ENCODE measurements around the gene HEY2.
"Not testable (repeated sequence)": the region's sequence is repeated elsewhere in the genome, so short reads cannot be mapped to it uniquely, and the experiment has no call there.

HEY2 gene

GRCh38 chr6:125793280-125793679, 43.8 kb downstream of the HEY2 start:
- H3K4me3 Mint-ChIP-seq = peak overlapping the region; percentile 54
- no peaks in the 10 kb centered on the region for H3K27me3 Mint-ChIP-seq

GRCh38 chr6:125793863-125794262, 44.4 kb downstream of the HEY2 start:
- no peaks in the 10 kb centered on the region for H3K27me3 Mint-ChIP-seq
- H3K27ac Mint-ChIP-seq = peak overlapping the region; percentile 88
- peaks cover 78% of the 10 kb centered on the region for H3K4me1 Mint-ChIP-seq (ENCODE audit: low read depth)
- peak overlapping the region; percentile 54 for H3K4me3 Mint-ChIP-seq
- H3K36me3 Mint-ChIP-seq (ENCODE audit: low read depth) = peaks cover 35% of the 10 kb centered on the region
- H3K9me3 Mint-ChIP-seq = no peaks in the 10 kb centered on the region

More at GRCh38 chr6:125793280-125793679, 43.8 kb downstream of the HEY2 start:
- Mint-ChIP-seq H3K27ac (peak overlapping the region; percentile 88), H3K36me3 (ENCODE audit: low read depth) (peaks cover 34% of the 10 kb centered on the region), H3K4me1 (ENCODE audit: low read depth) (peaks cover 78% of the 10 kb centered on the region), H3K9me3 (no peaks in the 10 kb centered on the region)

GRCh38 chr6:125794342-125795137, 45.1 kb downstream of the HEY2 start:
- H3K36me3 Mint-ChIP-seq (ENCODE audit: low read depth) = peaks cover 39% of the 10 kb centered on the region
- H3K27me3 Mint-ChIP-seq = no peaks in the 10 kb centered on the region
- H3K27ac Mint-ChIP-seq = peak overlapping the region; percentile 88
- H3K4me3 Mint-ChIP-seq = peak overlapping the region; percentile 54
- no peaks in the 10 kb centered on the region for H3K9me3 Mint-ChIP-seq
- H3K4me1 Mint-ChIP-seq (ENCODE audit: low read depth) = peaks cover 76% of the 10 kb centered on the region

GRCh38 chr6:125795301-125795700, 45.9 kb downstream of the HEY2 start:
- H3K36me3 Mint-ChIP-seq (ENCODE audit: low read depth) = peaks cover 39% of the 10 kb centered on the region
- H3K4me3 Mint-ChIP-seq = no peak overlapping the region
- H3K9me3 Mint-ChIP-seq = no peaks in the 10 kb centered on the region
- H3K27me3 Mint-ChIP-seq = no peaks in the 10 kb centered on the region
- peaks cover 70% of the 10 kb centered on the region for H3K4me1 Mint-ChIP-seq (ENCODE audit: low read depth)
- peak overlapping the region; percentile 21 for H3K27ac Mint-ChIP-seq

GRCh38 chr6:125797120-125797885, 47.9 kb downstream of the HEY2 start:
- Mint-ChIP-seq H3K36me3 (ENCODE audit: low read depth) (peaks cover 49% of the 10 kb centered on the region), H3K9me3 (no peaks in the 10 kb centered on the region), H3K27me3 (no peaks in the 10 kb centered on the region), H3K27ac (no peak overlapping the region), H3K4me3 (no peak overlapping the region), H3K4me1 (ENCODE audit: low read depth) (peaks cover 64% of the 10 kb centered on the region)

GRCh38 chr6:125797886-125798444, 48.5 kb downstream of the HEY2 start:
- peaks cover 64% of the 10 kb centered on the region for H3K4me1 Mint-ChIP-seq (ENCODE audit: low read depth)
- no peaks in the 10 kb centered on the region for H3K9me3 Mint-ChIP-seq
- H3K27me3 Mint-ChIP-seq = no peaks in the 10 kb centered on the region
- H3K36me3 Mint-ChIP-seq (ENCODE audit: low read depth) = peaks cover 46% of the 10 kb centered on the region
- no peak overlapping the region for H3K27ac Mint-ChIP-seq
- H3K4me3 Mint-ChIP-seq = no peak overlapping the region

- H3K27me3 Mint-ChIP-seq = no peaks in the 10 kb centered on the region
- no peak overlapping the region for H3K27ac Mint-ChIP-seq
- no peak overlapping the region for H3K4me3 Mint-ChIP-seq
- H3K4me1 Mint-ChIP-seq (ENCODE audit: low read depth) = peaks cover 64% of the 10 kb centered on the region
- peaks cover 51% of the 10 kb centered on the region for H3K36me3 Mint-ChIP-seq (ENCODE audit: low read depth)
- no peaks in the 10 kb centered on the region for H3K9me3 Mint-ChIP-seq
These were observed 49.5 kb downstream of the HEY2 start for GRCh38 chr6:125798734-125799508.

GRCh38 chr6:125802383-125802782, 53.0 kb downstream of the HEY2 start:
- H3K4me1 Mint-ChIP-seq (ENCODE audit: low read depth) = peaks cover 66% of the 10 kb centered on the region
- H3K27ac Mint-ChIP-seq = no peak overlapping the region
- peaks cover 42% of the 10 kb centered on the region for H3K36me3 Mint-ChIP-seq (ENCODE audit: low read depth)
- no peaks in the 10 kb centered on the region for H3K9me3 Mint-ChIP-seq
- H3K27me3 Mint-ChIP-seq = no peaks in the 10 kb centered on the region
- no peak overlapping the region for H3K4me3 Mint-ChIP-seq

- peaks cover 39% of the 10 kb centered on the region for H3K36me3 Mint-ChIP-seq (ENCODE audit: low read depth)
- peaks cover 66% of the 10 kb centered on the region for H3K4me1 Mint-ChIP-seq (ENCODE audit: low read depth)
- peak overlapping the region; percentile 14 for H3K27ac Mint-ChIP-seq
- H3K27me3 Mint-ChIP-seq = no peaks in the 10 kb centered on the region
- H3K4me3 Mint-ChIP-seq = no peak overlapping the region
- H3K9me3 Mint-ChIP-seq = no peaks in the 10 kb centered on the region
These were observed 53.5 kb downstream of the HEY2 start for GRCh38 chr6:125802943-125803377.

GRCh38 chr6:125804264-125804663, 54.8 kb downstream of the HEY2 start:
- Mint-ChIP-seq H3K4me3 (no peak overlapping the region), H3K4me1 (ENCODE audit: low read depth) (peaks cover 70% of the 10 kb centered on the region), H3K27ac (peak overlapping the region; percentile 62), H3K9me3 (no peaks in the 10 kb centered on the region), H3K36me3 (ENCODE audit: low read depth) (peaks cover 45% of the 10 kb centered on the region), H3K27me3 (no peaks in the 10 kb centered on the region)

- not testable (repeated sequence) for H3K9me3 Mint-ChIP-seq, H3K27me3 Mint-ChIP-seq, H3K27ac Mint-ChIP-seq, H3K4me3 Mint-ChIP-seq
- peaks cover 72% of the 10 kb centered on the region for H3K4me1 Mint-ChIP-seq (ENCODE audit: low read depth)
- peaks cover 50% of the 10 kb centered on the region for H3K36me3 Mint-ChIP-seq (ENCODE audit: low read depth)
These were observed 55.5 kb downstream of the HEY2 start for GRCh38 chr6:125804866-125805425.

- Mint-ChIP-seq H3K36me3 (ENCODE audit: low read depth) (peaks cover 42% of the 10 kb centered on the region), H3K9me3 (no peaks in the 10 kb centered on the region), H3K27ac (peak overlapping the region; percentile 53), H3K4me1 (ENCODE audit: low read depth) (peaks cover 90% of the 10 kb centered on the region), H3K4me3 (peak overlapping the region; percentile 3), H3K27me3 (no peaks in the 10 kb centered on the region)
These were observed 57.4 kb downstream of the HEY2 start for GRCh38 chr6:125806813-125807212.

- H3K27me3 Mint-ChIP-seq = no peaks in the 10 kb centered on the region
- no peaks in the 10 kb centered on the region for H3K9me3 Mint-ChIP-seq
- peak overlapping the region; percentile 3 for H3K4me3 Mint-ChIP-seq
- peaks cover 91% of the 10 kb centered on the region for H3K4me1 Mint-ChIP-seq (ENCODE audit: low read depth)
- peak overlapping the region; percentile 82 for H3K27ac Mint-ChIP-seq
- H3K36me3 Mint-ChIP-seq (ENCODE audit: low read depth) = peaks cover 42% of the 10 kb centered on the region
These were observed 57.9 kb downstream of the HEY2 start for GRCh38 chr6:125807293-125807692.

GRCh38 chr6:125808060-125808459, 58.6 kb downstream of the HEY2 start:
- Mint-ChIP-seq H3K9me3 (no peaks in the 10 kb centered on the region), H3K36me3 (ENCODE audit: low read depth) (peaks cover 38% of the 10 kb centered on the region), H3K27me3 (no peaks in the 10 kb centered on the region), H3K27ac (peak overlapping the region; percentile 82), H3K4me1 (ENCODE audit: low read depth) (peaks cover 91% of the 10 kb centered on the region), H3K4me3 (peak overlapping the region; percentile 9)

Measured in stimulated activated naive CD8-positive, alpha-beta T cell treated with anti-CD3 and anti-CD28 coated beads, Interleukin-15, Interleukin-2, amounts not matched to agents 100 ng/mL and 50 ng/mL, for 24 hours (primary cell).